Measurements from ENCODE around the gene KCTD10. TPM values are rescaled to one million over a fixed set of nuclear protein-coding genes. Genes with fewer than 3 reads are reported as not detected.
A peak's percentile ranks its signal among the peaks of the same experiment; 100 is the strongest.
"Not testable (repeated sequence)": the region's sequence is repeated elsewhere in the genome, so short reads cannot be mapped to it uniquely, and the experiment has no call there.

The KCTD10 gene
- polyA plus RNA-seq, 3 donors from 2014 or later = 59.7 to 204 (median 127) TPM

DNA sequence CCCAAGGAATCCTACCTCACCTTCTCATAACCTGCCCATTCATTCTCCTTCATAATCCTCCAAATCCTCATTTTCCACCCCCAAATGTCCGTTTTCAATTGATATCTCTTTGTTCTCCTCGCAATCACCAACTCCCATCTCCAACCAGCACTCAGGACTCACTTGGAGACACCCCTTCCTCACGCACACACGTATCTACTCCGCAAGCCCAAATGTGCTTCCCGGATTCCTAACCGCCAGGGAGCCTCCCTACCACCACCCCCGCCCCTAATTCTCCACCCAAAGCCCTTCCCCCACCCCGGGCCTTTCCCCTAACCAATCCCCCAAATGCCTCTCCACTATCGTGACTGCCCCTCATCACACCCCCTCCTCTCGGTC is 304 bp downstream of the KCTD10 start:
- Mint-ChIP-seq H3K4me1 (peaks cover 58 to 74% of the 10 kb centered on the region in 2 donors), H3K36me3 (no peaks in the 10 kb centered on the region), H3K27me3 (ENCODE audit: low read depth in 3 of 3) (peaks cover 8 to 12% (median 10%) of the 10 kb centered on the region in 3 donors), H3K27ac (peak overlapping the region; percentile 93 to 100 (median 99)), H3K4me3 (peak overlapping the region; percentile 90 to 97 (median 94)), H3K9me3 (no peaks in the 10 kb centered on the region)
- no peak for DNase-seq

GRCh38 chr12:109475993-109476806 is 900 bp downstream of the KCTD10 start:
- Mint-ChIP-seq H3K27ac (peak overlapping the region; percentile 82 to 100 (median 99)), H3K4me1 (peaks cover 60 to 80% of the 10 kb centered on the region in 2 donors), H3K36me3 (no peaks in the 10 kb centered on the region), H3K4me3 (peak overlapping the region; percentile 90 to 97 (median 94)), H3K27me3 (ENCODE audit: low read depth in 3 of 3) (peaks cover 8 to 12% (median 10%) of the 10 kb centered on the region in 3 donors), H3K9me3 (no peaks in the 10 kb centered on the region)
- DNase-seq = no peak

- no peaks in the 10 kb centered on the region for H3K36me3 Mint-ChIP-seq
- DNase-seq = no peak
- peaks cover 8 to 12% (median 10%) of the 10 kb centered on the region in 3 donors for H3K27me3 Mint-ChIP-seq (ENCODE audit: low read depth in 3 of 3)
- H3K4me1 Mint-ChIP-seq = peaks cover 70 to 91% of the 10 kb centered on the region in 2 donors
- peak overlapping the region; percentile 40 to 100 (median 98) for H3K27ac Mint-ChIP-seq
- H3K4me3 Mint-ChIP-seq = peak overlapping the region; percentile 90 to 97 (median 94)
- H3K9me3 Mint-ChIP-seq = no peaks in the 10 kb centered on the region
These were observed 2.0 kb downstream of the KCTD10 start for GRCh38 chr12:109475121-109475520.

DNA sequence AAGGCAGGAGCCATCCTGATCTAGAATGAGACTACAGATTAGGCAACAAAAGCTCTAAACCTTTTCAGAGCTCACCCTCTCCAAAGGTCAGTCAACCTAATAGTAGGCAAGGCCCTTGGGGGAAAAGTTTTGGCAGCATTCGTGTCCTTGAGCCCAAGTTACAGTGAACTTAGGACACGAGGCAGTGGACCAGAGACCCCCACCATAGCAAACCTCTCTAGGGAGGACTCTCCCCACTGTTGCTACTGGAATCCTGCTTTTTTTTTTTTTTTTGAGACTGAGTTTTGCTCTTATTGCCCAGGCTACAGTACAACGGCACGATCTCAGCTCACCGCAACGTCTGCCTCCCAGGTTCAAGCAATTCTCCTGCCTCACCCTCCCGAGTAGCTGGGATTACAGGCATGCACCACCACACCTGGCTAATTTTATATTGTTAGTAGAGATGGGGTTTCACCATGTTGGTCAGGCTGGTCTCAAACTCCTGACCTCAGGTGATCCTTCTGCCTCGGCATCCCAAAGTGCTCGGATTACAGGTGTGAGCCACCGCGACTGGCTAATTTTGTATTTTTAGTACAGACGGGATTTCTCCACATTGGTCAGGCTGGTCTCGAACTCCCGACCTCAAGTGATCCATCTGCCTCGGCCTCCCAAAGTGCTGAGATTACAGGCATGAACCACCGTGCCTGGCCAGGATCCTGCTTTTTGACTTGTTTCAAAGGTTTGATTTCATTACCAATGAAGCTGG is 3.4 kb downstream of the KCTD10 start:
- not testable (repeated sequence) for H3K36me3 Mint-ChIP-seq
- Mint-ChIP-seq H3K27ac (peak overlapping the region in 3 of 6 donors; percentile 29 to 84 (median 71)), H3K4me1 (peaks cover 72 to 92% of the 10 kb centered on the region in 2 donors)

GRCh38 chr12:109473006-109473405 is 4.1 kb downstream of the KCTD10 start:
- no peaks in the 10 kb centered on the region for H3K9me3 Mint-ChIP-seq
- peaks cover 8 to 12% (median 10%) of the 10 kb centered on the region in 3 donors for H3K27me3 Mint-ChIP-seq (ENCODE audit: low read depth in 3 of 3)
- peaks cover 74 to 94% of the 10 kb centered on the region in 2 donors for H3K4me1 Mint-ChIP-seq
- no peak for DNase-seq
- peak overlapping the region in 1 of 5 donors; percentile 36 for H3K4me3 Mint-ChIP-seq
- H3K36me3 Mint-ChIP-seq = peaks cover 4 to 8% (median 8%) of the 10 kb centered on the region in 3 donors
- H3K27ac Mint-ChIP-seq = peak overlapping the region in 2 of 6 donors; percentile 17 to 75

More for the DNA sequence above, 3.4 kb downstream of the KCTD10 start:
- not testable (repeated sequence) for DNase-seq, H3K4me3 Mint-ChIP-seq, H3K9me3 Mint-ChIP-seq
- H3K27me3 Mint-ChIP-seq (ENCODE audit: low read depth in 3 of 3) = peaks cover 8 to 12% (median 10%) of the 10 kb centered on the region in 3 donors

DNA sequence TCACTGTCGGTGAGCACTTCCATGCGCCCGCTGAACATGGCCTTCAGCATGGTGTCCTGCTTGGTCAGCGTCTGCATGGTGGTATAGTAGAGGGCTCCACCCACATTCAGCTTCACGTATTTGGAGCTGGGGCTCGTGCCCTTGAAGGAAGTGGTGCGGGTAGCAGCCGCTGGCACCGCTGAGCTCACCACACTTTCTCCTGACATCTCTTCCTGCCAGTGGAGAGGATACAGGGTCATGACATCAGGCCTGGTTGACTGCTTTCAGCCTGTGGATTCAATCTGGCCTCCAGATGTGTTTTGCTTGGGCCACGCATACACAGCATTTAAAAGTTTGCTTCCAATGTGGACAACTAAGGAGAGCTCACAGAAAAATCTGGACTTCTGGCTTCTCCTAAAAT is 7.6 kb downstream of the KCTD10 start:
- peak; percentile 47 to 54 (median 51) for DNase-seq
- peaks cover 79 to 92% of the 10 kb centered on the region in 2 donors for H3K4me1 Mint-ChIP-seq
- peaks cover 4 to 20% (median 17%) of the 10 kb centered on the region in 3 donors for H3K36me3 Mint-ChIP-seq
- H3K4me3 Mint-ChIP-seq = peak overlapping the region; percentile 32 to 76 (median 60)
- H3K27ac Mint-ChIP-seq = peak overlapping the region; percentile 82 to 98 (median 86)
- no peaks in the 10 kb centered on the region for H3K27me3 Mint-ChIP-seq (ENCODE audit: low read depth in 3 of 3)
- no peaks in the 10 kb centered on the region for H3K9me3 Mint-ChIP-seq

GRCh38 chr12:109467978-109468676 is 9.0 kb downstream of the KCTD10 start:
- H3K4me1 Mint-ChIP-seq = peaks cover 85 to 97% of the 10 kb centered on the region in 2 donors
- H3K27me3 Mint-ChIP-seq (ENCODE audit: low read depth in 3 of 3) = no peaks in the 10 kb centered on the region
- H3K9me3 Mint-ChIP-seq = no peaks in the 10 kb centered on the region
- peak; percentile 26 to 53 (median 40) for DNase-seq
- H3K27ac Mint-ChIP-seq = peak overlapping the region; percentile 84 to 98 (median 86)
- peak overlapping the region; percentile 60 to 78 (median 67) for H3K4me3 Mint-ChIP-seq
- H3K36me3 Mint-ChIP-seq = peaks cover 4 to 20% (median 17%) of the 10 kb centered on the region in 3 donors

DNA sequence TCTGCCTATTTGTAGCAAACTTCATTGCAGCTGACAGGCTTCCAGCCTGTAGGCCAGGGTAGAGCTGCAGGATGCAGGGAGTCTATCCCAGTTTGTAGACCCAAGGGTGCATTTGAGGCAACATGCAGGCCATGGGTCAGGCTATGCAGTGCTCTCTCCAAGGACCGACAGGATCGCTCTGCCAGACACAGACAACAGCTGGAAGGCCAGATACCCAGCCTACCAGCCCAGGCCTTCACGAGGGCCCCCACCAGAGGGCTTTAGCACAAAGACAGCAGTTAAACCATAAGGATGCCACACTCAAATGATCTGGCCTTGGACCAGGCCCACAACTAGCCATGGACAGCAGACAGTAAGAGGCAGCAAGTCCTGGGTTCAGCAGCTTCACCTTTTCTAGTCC is 10.3 kb downstream of the KCTD10 start:
- Mint-ChIP-seq H3K27ac (peak overlapping the region; percentile 12 to 98 (median 81)), H3K27me3 (ENCODE audit: low read depth in 3 of 3) (no peaks in the 10 kb centered on the region), H3K4me3 (peak overlapping the region in 3 of 5 donors; percentile 5 to 75 (median 13)), H3K36me3 (peaks cover 4 to 20% (median 17%) of the 10 kb centered on the region in 3 donors), H3K9me3 (no peaks in the 10 kb centered on the region), H3K4me1 (peaks cover 96 to 97% of the 10 kb centered on the region in 2 donors)
- no peak for DNase-seq

GRCh38 chr12:109466305-109466704 is 10.8 kb downstream of the KCTD10 start:
- peaks cover 0 to 2% (median 2%) of the 10 kb centered on the region in 3 donors for H3K27me3 Mint-ChIP-seq (ENCODE audit: low read depth in 3 of 3)
- no peaks in the 10 kb centered on the region for H3K9me3 Mint-ChIP-seq
- H3K36me3 Mint-ChIP-seq = peaks cover 4 to 20% (median 17%) of the 10 kb centered on the region in 3 donors
- H3K4me1 Mint-ChIP-seq = peaks cover 97 to 100% of the 10 kb centered on the region in 2 donors
- DNase-seq = no peak
- H3K4me3 Mint-ChIP-seq = peak overlapping the region in 1 of 5 donors; percentile 55
- peak overlapping the region; percentile 62 to 98 (median 81) for H3K27ac Mint-ChIP-seq

GRCh38 chr12:109464642-109465351 is 12.3 kb downstream of the KCTD10 start:
- peaks cover 4 to 23% (median 17%) of the 10 kb centered on the region in 3 donors for H3K36me3 Mint-ChIP-seq
- DNase-seq = no peak
- H3K27me3 Mint-ChIP-seq (ENCODE audit: low read depth in 3 of 3) = peaks cover 0 to 5% (median 2%) of the 10 kb centered on the region in 3 donors
- peaks cover 97 to 100% of the 10 kb centered on the region in 2 donors for H3K4me1 Mint-ChIP-seq
- no peaks in the 10 kb centered on the region for H3K9me3 Mint-ChIP-seq
- H3K27ac Mint-ChIP-seq = peak overlapping the region; percentile 3 to 98 (median 74)
- peak overlapping the region in 1 of 5 donors; percentile 24 for H3K4me3 Mint-ChIP-seq

- peak overlapping the region; percentile 85 to 99 (median 96) for H3K27ac Mint-ChIP-seq
- peaks cover 1 to 5% (median 2%) of the 10 kb centered on the region in 3 donors for H3K27me3 Mint-ChIP-seq (ENCODE audit: low read depth in 3 of 3)
- H3K4me3 Mint-ChIP-seq = peak overlapping the region in 4 of 5 donors; percentile 18 to 63 (median 53)
- peaks cover 97 to 100% of the 10 kb centered on the region in 2 donors for H3K4me1 Mint-ChIP-seq
- peaks cover 10 to 28% (median 19%) of the 10 kb centered on the region in 3 donors for H3K36me3 Mint-ChIP-seq
- H3K9me3 Mint-ChIP-seq = no peaks in the 10 kb centered on the region
- no peak for DNase-seq
These were observed 13.3 kb downstream of the KCTD10 start for GRCh38 chr12:109463756-109464155.

DNA sequence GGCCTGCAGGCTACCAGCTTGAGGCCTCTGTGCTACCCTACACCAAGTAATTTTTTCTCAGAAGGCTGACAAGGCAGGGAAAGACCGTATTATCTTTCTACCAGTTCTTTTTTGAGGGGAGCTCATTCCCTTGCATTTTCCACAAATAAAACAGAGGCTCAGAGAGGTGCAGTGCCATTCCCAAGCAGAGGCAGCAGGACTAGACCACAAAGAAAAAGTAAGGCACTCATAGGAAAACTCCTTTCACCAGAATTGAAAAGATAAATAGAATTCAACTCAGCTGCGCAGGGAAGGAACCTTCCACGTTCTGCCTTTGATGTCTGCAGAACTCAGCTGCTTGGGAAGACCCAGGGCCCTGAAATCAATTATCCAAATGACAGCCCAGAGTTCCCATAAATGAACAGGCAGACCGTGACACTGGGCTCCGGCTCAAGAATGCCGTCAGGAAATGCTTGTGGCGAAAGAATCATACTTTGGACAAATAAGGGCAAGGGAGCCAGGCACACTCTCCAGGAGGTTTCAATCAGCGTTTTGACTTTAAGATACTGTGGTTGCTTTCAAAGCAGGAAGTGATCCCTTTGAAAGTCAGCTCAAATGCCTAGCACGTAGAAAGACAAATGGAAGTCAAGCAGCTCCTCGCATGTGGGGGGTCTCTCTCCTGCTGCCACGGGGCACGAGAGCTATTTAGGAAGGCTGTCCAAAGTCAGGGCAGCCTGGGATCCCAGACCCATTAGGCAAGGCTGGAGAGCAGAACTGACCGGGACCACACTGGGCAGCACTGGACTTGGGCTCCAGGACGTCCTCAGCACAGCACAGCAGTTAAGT is 14.0 kb downstream of the KCTD10 start:
- Mint-ChIP-seq H3K27me3 (ENCODE audit: low read depth in 3 of 3) (peaks cover 3 to 5% (median 4%) of the 10 kb centered on the region in 3 donors), H3K4me1 (peaks cover 97 to 100% of the 10 kb centered on the region in 2 donors), H3K4me3 (peak overlapping the region; percentile 40 to 85 (median 63)), H3K27ac (peak overlapping the region; percentile 85 to 99 (median 96)), H3K9me3 (no peaks in the 10 kb centered on the region), H3K36me3 (peaks cover 13 to 29% (median 15%) of the 10 kb centered on the region in 3 donors)
- no peak for DNase-seq
